Stimulated activated naive CD8-positive, alpha-beta T cell treated with anti-CD3 and anti-CD28 coated beads, Interleukin-15, amount 100 ng/mL, for 72 hours (primary cell): ENCODE data around the gene ATXN10.

Source experiments
- ATAC-seq: fragments of 150-1000 bp; cut with Tn5 transposase; 2 replicates; pipeline ENCODE4 v1.10.0; 2021; ENCODE audit warnings: mild to moderate bottlenecking, moderate library complexity
- DNase-seq, 2 donors: peaks; one replicate each; pipeline ENCODE4 v3.0.0; 2021 to 2022
- H3K27ac Mint-ChIP-seq, 2 donors: one replicate each; pipeline ENCODE4 v1.8.0; 2022; ENCODE audit warnings: mild to moderate bottlenecking in 2 of 2, mixed read lengths in 2 of 2, moderate library complexity in 2 of 2
- H3K27me3 Mint-ChIP-seq: one replicate; pipeline ENCODE4 v1.8.0; 2022; ENCODE audit warnings: mixed read lengths
- H3K4me1 Mint-ChIP-seq: one replicate; pipeline ENCODE4 v1.8.0; 2022; ENCODE audit warnings: mild to moderate bottlenecking, mixed read lengths
- H3K4me3 Mint-ChIP-seq, 2 donors: one replicate each; pipeline ENCODE4 v1.8.0; 2022; ENCODE audit warnings: mild to moderate bottlenecking in 2 of 2, mixed read lengths in 2 of 2, moderate library complexity in 1 of 2
- H3K9me3 Mint-ChIP-seq, 2 donors: one replicate each; pipeline ENCODE4 v1.8.0; 2022; ENCODE audit warnings: mixed read lengths in 2 of 2

Gene ATXN10

DNA sequence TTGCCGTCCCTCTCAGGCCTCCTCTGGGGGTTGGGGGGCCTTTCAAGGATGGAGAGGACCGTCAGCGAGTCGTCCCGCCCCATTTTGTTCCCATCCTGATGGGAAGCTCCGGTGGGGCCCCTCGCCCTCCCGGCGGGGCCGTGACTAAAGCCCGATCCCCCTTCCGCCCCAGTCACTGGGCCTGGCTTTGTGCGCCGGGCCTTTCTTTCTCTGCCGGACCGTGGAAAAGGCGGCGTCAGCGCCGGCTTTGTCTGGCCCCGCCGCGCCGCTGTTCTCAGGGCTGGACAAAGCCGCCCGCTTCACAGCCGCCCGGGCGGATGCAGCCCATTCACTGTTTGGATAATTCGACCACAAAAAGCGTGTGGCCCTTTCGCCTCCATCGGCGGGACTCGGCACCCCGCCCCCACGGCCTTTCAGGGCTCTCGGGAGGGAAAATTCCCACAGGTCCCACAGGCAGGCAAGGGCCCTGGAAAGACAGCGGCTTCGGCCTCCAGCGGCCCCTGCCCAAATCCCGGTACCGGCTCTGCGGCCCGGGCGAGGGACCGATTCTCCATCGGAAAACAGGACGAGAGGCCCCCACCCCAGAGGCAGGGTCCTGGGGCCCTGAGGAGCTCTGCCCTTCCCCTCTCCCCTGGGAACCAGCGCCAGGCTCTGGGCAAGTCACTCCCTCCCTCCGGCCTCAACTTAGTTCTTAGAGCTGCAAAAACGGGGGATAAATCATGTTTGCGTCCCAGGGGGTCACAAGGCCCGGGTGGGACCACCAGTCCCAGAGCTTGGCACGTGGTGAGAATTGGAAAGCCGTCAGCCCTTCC, 218.1 kb downstream of the ATXN10 start:
- DNase-seq (no peak), ATAC-seq (no peak)
- H3K27me3 Mint-ChIP-seq, result peaks cover 60% of the 10 kb centered on the region
- H3K4me1 Mint-ChIP-seq, result no peaks in the 10 kb centered on the region
- no peak overlapping the region for H3K4me3 Mint-ChIP-seq
- H3K9me3 Mint-ChIP-seq, result no peaks in the 10 kb centered on the region
- peak overlapping the region in 1 of 2 donors; percentile 39 for H3K27ac Mint-ChIP-seq

DNA sequence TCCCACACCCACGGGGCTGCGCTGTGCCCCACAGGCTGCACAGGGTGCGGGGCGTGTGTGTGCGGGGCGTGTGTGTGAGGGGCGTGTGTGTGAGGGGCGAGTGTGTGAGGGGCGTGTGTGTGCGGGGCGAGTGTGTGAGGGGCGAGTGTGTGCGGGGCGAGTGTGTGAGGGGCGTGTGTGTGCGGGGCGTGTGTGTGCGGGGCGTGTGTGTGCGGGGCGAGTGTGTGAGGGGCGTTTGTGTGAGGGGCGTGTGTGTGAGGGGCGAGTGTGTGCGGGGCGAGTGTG, 218.7 kb downstream of the ATXN10 start:
- H3K27ac Mint-ChIP-seq, result peak overlapping the region in 1 of 2 donors; percentile 39
- DNase-seq, result no peak
- H3K27me3 Mint-ChIP-seq, result peaks cover 56% of the 10 kb centered on the region
- ATAC-seq, result no peak
- H3K4me3 Mint-ChIP-seq, result no peak overlapping the region
- no peaks in the 10 kb centered on the region for H3K4me1 Mint-ChIP-seq
- H3K9me3 Mint-ChIP-seq, result no peaks in the 10 kb centered on the region

- no peak overlapping the region for H3K27ac Mint-ChIP-seq
- ATAC-seq (peak; percentile 68), DNase-seq (no peak)
- peaks cover 48% of the 10 kb centered on the region for H3K27me3 Mint-ChIP-seq
- H3K9me3 Mint-ChIP-seq, result no peaks in the 10 kb centered on the region
- H3K4me3 Mint-ChIP-seq, result no peak overlapping the region
- H3K4me1 Mint-ChIP-seq, result no peaks in the 10 kb centered on the region
These were observed 219.4 kb downstream of the ATXN10 start for GRCh38 chr22:45891021-45891421.

DNA sequence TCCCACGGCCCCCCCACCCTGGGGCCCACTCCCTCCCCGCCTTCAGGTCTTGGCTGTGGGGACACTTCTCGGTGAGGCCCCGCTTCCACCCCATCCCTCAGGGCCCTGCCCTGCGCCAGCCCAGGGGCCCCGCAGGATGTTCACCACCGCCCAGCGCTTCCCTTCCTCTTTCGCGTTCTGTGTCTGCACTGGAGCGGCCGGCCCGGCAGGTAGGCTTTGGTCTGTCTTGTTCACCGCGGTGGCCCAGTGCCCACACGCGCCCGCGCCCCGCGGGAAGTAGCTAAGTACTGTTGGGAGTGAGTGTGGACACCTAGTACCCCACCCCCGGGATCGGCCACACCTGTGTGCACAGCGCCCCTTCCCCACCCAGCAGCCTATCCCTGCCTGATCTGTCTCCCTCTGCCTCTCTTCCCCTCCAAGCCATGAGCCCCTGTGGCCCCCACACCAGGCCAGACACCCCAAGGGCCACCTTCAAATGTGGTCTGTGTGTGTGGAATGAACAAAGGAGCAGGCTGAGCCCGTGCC, 219.9 kb downstream of the ATXN10 start:
- no peaks in the 10 kb centered on the region for H3K9me3 Mint-ChIP-seq
- no peaks in the 10 kb centered on the region for H3K4me1 Mint-ChIP-seq
- H3K4me3 Mint-ChIP-seq, result no peak overlapping the region
- no peak overlapping the region for H3K27ac Mint-ChIP-seq
- ATAC-seq (peak; percentile 16), DNase-seq (no peak)
- H3K27me3 Mint-ChIP-seq, result peaks cover 43% of the 10 kb centered on the region

DNA sequence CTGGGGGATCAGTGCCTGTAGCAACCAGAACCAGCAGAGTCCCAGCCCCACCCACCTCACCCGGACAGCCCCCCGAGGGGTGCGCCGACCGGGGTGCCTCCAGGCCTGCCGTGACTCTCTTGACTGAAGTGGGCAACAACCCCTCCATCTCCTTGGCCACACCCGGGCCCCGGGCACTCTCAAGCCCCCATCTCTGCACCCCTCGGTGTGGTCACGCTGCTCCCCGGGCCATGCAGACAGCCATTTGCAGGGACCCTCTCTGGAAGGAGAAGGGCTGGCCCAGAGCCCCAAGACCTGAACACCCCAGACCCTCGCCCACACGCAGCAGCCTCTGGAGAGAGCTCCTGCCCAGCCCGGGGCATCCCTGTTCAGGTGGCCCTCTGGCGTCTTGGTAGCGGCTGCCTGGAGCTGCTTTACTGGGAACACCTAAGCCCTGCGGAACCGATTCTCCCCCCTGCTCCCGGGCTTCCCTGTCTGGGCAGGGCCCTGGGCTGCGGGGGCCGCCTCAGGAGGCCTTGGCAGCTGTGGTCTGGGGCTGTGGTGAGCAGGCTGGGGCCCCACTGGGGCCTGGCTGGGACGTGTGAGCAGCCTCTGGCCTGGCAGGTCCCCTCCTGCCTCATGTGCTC, 220.5 kb downstream of the ATXN10 start:
- Mint-ChIP-seq H3K4me3 (no peak overlapping the region), H3K27me3 (peaks cover 41% of the 10 kb centered on the region), H3K4me1 (no peaks in the 10 kb centered on the region), H3K27ac (no peak overlapping the region), H3K9me3 (no peaks in the 10 kb centered on the region)
- DNase-seq (no peak), ATAC-seq (no peak)

- Mint-ChIP-seq H3K27ac (no peak overlapping the region), H3K4me3 (no peak overlapping the region), H3K9me3 (no peaks in the 10 kb centered on the region), H3K4me1 (no peaks in the 10 kb centered on the region), H3K27me3 (peaks cover 41% of the 10 kb centered on the region)
- no peak for ATAC-seq
- DNase-seq, result no peak
These were observed 221.2 kb downstream of the ATXN10 start for GRCh38 chr22:45892681-45893461.

DNA sequence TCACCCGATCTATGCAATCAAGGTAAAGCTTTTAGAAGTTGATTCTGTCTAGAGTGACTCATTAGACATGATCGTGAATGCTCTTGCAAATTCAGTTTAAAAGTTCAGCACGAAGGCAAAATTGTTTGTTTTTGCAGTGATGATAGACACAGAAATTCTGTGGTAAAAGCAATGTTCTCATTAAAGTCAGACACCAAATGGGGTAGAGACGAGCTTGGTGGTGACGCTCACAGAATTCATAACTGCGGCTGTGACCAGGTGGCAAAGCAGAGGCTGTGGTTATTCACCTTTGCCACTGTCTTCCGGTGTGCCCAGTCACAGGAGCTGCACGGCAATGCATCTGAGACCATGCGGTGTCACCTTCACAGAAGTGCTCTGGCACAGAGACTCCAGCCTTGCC, 221.9 kb downstream of the ATXN10 start:
- no peak for DNase-seq
- no peak for ATAC-seq
- Mint-ChIP-seq H3K4me3 (no peak overlapping the region), H3K27ac (no peak overlapping the region), H3K9me3 (no peaks in the 10 kb centered on the region), H3K27me3 (peaks cover 35% of the 10 kb centered on the region), H3K4me1 (no peaks in the 10 kb centered on the region)
